ENCODE results near the gene BANP.
"Not testable (repeated sequence)": the region's sequence is repeated elsewhere in the genome, so short reads cannot be mapped to it uniquely, and the experiment has no call there.

Gene BANP

DNA sequence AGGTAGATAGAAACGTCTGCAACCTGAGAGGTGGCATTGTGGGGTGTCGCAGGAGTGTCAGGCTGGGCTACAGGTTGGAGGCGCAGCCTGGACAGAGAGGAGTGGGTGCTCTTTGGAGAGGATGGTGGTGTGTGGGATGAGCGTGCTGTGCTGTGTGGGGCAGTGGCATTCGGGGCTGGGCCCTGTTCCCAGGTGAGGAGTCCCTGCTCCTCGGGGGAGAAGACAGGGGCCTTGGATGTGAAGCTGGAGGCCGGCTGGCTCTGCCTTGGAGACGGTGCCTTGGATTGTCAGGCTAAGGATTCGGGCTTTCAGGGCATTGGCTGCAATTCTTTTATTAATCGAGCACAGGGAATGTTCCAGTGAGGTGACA lies 69.3 kb downstream of the BANP start:
- Histone ChIP-seq H3K4me1 (ENCODE audit: control insufficient read depth, insufficient read depth, low read length) (no peaks in the 10 kb centered on the region), H3K27me3 (ENCODE audit: control insufficient read depth, insufficient read depth, low read length) (no peaks in the 10 kb centered on the region), H3K4me3 (ENCODE audit: low read length) (no peak overlapping the region), H3K27ac (ENCODE audit: low read depth, low read length) (no peak overlapping the region), H3K36me3 (ENCODE audit: control insufficient read depth, insufficient read depth, low read length) (no peaks in the 10 kb centered on the region), H3K9ac (ENCODE audit: low read length) (no peak overlapping the region)

GRCh38 chr16:88021041-88021970 lies 70.1 kb downstream of the BANP start:
- not testable (repeated sequence) for H3K27me3 ChIP-seq (ENCODE audit: control insufficient read depth, insufficient read depth, low read length); H3K9ac ChIP-seq (ENCODE audit: low read length); H3K4me3 ChIP-seq (ENCODE audit: low read length); H3K4me1 ChIP-seq (ENCODE audit: control insufficient read depth, insufficient read depth, low read length); H3K27ac ChIP-seq (ENCODE audit: low read depth, low read length); H3K36me3 ChIP-seq (ENCODE audit: control insufficient read depth, insufficient read depth, low read length)

- no peak overlapping the region for H3K4me3 ChIP-seq (ENCODE audit: low read length)
- no peak overlapping the region for H3K9ac ChIP-seq (ENCODE audit: low read length)
- H3K36me3 ChIP-seq (ENCODE audit: control insufficient read depth, insufficient read depth, low read length) = no peaks in the 10 kb centered on the region
- H3K27me3 ChIP-seq (ENCODE audit: control insufficient read depth, insufficient read depth, low read length) = no peaks in the 10 kb centered on the region
- H3K4me1 ChIP-seq (ENCODE audit: control insufficient read depth, insufficient read depth, low read length) = no peaks in the 10 kb centered on the region
- no peak overlapping the region for H3K27ac ChIP-seq (ENCODE audit: low read depth, low read length)
Measured at GRCh38 chr16:88022076-88023042, 71.1 kb downstream of the BANP start.

DNA sequence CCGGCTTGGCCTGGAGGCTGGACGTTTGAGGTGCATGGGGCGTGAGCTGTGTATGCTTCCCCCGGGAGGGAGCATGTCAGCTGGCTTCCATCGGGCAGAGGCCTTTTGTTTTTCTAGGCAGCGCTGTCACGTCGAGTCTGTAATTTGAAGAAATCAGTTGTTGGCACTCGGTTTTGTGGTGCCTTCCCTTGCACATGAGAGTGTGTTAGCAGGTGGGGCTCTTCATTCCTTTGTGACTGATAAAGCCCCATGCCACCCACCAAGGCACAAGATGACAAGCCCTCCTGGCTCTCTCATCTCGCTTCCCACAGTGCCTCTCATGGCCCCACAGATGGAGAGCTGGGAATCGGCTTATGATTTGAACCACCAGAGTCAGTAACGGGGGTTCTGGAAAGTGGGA lies 72.1 kb downstream of the BANP start:
- Histone ChIP-seq H3K4me1 (ENCODE audit: control insufficient read depth, insufficient read depth, low read length) (no peaks in the 10 kb centered on the region), H3K27ac (ENCODE audit: low read depth, low read length) (no peak overlapping the region), H3K36me3 (ENCODE audit: control insufficient read depth, insufficient read depth, low read length) (no peaks in the 10 kb centered on the region), H3K4me3 (ENCODE audit: low read length) (no peak overlapping the region), H3K9ac (ENCODE audit: low read length) (no peak overlapping the region), H3K27me3 (ENCODE audit: control insufficient read depth, insufficient read depth, low read length) (no peaks in the 10 kb centered on the region)

- H3K27ac ChIP-seq (ENCODE audit: low read depth, low read length) = no peak overlapping the region
- H3K36me3 ChIP-seq (ENCODE audit: control insufficient read depth, insufficient read depth, low read length) = no peaks in the 10 kb centered on the region
- H3K9ac ChIP-seq (ENCODE audit: low read length) = no peak overlapping the region
- no peaks in the 10 kb centered on the region for H3K27me3 ChIP-seq (ENCODE audit: control insufficient read depth, insufficient read depth, low read length)
- H3K4me3 ChIP-seq (ENCODE audit: low read length) = no peak overlapping the region
- H3K4me1 ChIP-seq (ENCODE audit: control insufficient read depth, insufficient read depth, low read length) = no peaks in the 10 kb centered on the region
Measured at GRCh38 chr16:88023786-88024185, 72.6 kb downstream of the BANP start.

GRCh38 chr16:88024491-88025085 lies 73.4 kb downstream of the BANP start:
- not testable (repeated sequence) for H3K9ac ChIP-seq (ENCODE audit: low read length); H3K27ac ChIP-seq (ENCODE audit: low read depth, low read length); H3K4me3 ChIP-seq (ENCODE audit: low read length); H3K4me1 ChIP-seq (ENCODE audit: control insufficient read depth, insufficient read depth, low read length); H3K27me3 ChIP-seq (ENCODE audit: control insufficient read depth, insufficient read depth, low read length); H3K36me3 ChIP-seq (ENCODE audit: control insufficient read depth, insufficient read depth, low read length)

DNA sequence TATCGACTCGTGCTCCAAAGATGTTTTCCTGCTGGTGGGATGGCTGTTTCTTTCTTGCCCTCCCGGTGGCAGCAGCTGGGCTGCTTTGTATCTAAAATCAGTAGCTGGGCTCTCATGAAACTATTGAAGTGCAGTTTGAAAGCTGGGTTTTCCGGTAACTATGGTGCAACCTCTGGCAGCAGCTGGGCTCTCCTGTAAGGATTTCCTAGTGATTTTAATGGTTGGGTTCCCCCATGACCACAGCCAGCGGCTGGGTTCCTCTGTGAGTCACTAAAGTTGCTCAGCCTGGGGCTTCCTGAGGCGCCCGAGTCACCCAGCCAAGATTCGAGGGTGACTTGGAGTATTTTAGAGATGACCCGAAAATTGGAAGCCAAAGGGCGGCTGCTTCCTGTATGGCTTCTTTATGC lies 73.9 kb downstream of the BANP start:
- not testable (repeated sequence) for H3K4me1 ChIP-seq (ENCODE audit: control insufficient read depth, insufficient read depth, low read length); H3K27ac ChIP-seq (ENCODE audit: low read depth, low read length); H3K4me3 ChIP-seq (ENCODE audit: low read length); H3K27me3 ChIP-seq (ENCODE audit: control insufficient read depth, insufficient read depth, low read length); H3K36me3 ChIP-seq (ENCODE audit: control insufficient read depth, insufficient read depth, low read length); H3K9ac ChIP-seq (ENCODE audit: low read length)

GRCh38 chr16:88025828-88026555 lies 74.8 kb downstream of the BANP start:
- not testable (repeated sequence) for H3K4me3 ChIP-seq (ENCODE audit: low read length); H3K27me3 ChIP-seq (ENCODE audit: control insufficient read depth, insufficient read depth, low read length); H3K9ac ChIP-seq (ENCODE audit: low read length); H3K27ac ChIP-seq (ENCODE audit: low read depth, low read length); H3K4me1 ChIP-seq (ENCODE audit: control insufficient read depth, insufficient read depth, low read length); H3K36me3 ChIP-seq (ENCODE audit: control insufficient read depth, insufficient read depth, low read length)

- no peak overlapping the region for H3K4me3 ChIP-seq (ENCODE audit: low read length)
- H3K27me3 ChIP-seq (ENCODE audit: control insufficient read depth, insufficient read depth, low read length) = no peaks in the 10 kb centered on the region
- H3K27ac ChIP-seq (ENCODE audit: low read depth, low read length) = no peak overlapping the region
- H3K4me1 ChIP-seq (ENCODE audit: control insufficient read depth, insufficient read depth, low read length) = no peaks in the 10 kb centered on the region
- H3K36me3 ChIP-seq (ENCODE audit: control insufficient read depth, insufficient read depth, low read length) = no peaks in the 10 kb centered on the region
- H3K9ac ChIP-seq (ENCODE audit: low read length) = no peak overlapping the region
Measured at GRCh38 chr16:88026964-88027938, 76.0 kb downstream of the BANP start.

DNA sequence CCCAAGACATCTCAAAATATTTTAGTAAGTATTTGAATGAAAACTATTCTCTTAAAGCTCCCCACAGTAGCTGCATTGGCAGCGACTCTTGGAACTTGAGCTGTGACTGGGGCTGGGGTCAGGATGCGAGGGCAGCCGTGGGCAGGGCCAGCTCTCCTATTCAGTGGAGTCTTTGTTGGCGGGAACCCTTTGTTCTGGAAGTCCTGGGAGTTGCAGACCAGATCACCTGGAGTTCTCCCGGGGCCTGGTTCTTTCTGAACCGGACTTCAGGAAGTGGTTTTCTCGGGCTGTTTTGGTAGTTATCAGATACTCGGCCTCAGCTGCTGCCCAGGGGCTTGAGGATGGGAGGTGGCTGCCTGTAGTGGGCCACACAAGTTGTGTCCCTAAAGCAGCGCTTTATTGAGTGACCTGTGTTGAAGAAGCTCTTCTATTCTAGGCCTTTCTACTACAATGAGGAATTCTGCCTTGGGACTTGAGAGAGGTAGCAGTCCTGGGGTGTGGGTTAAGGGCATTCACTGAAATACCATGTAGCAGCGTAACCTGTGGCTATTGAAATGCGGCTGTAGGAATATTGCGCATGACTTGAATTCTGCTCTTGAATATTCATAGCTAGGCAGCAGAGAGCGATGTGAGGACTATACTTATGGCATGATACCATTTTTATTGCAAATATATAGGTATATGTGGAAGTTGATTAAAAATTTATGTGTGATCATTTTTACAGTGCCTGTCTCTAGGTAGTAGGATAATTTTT lies 77.1 kb downstream of the BANP start:
- H3K4me3 ChIP-seq (ENCODE audit: low read length); H3K4me1 ChIP-seq (ENCODE audit: control insufficient read depth, insufficient read depth, low read length); H3K27me3 ChIP-seq (ENCODE audit: control insufficient read depth, insufficient read depth, low read length); H3K27ac ChIP-seq (ENCODE audit: low read depth, low read length); H3K9ac ChIP-seq (ENCODE audit: low read length); H3K36me3 ChIP-seq (ENCODE audit: control insufficient read depth, insufficient read depth, low read length): not testable (repeated sequence)

GRCh38 chr16:88030498-88030897 lies 79.3 kb downstream of the BANP start:
- no peaks in the 10 kb centered on the region for H3K27me3 ChIP-seq (ENCODE audit: control insufficient read depth, insufficient read depth, low read length)
- peaks cover 5% of the 10 kb centered on the region for H3K36me3 ChIP-seq (ENCODE audit: control insufficient read depth, insufficient read depth, low read length)
- no peak overlapping the region for H3K27ac ChIP-seq (ENCODE audit: low read depth, low read length)
- H3K4me1 ChIP-seq (ENCODE audit: control insufficient read depth, insufficient read depth, low read length) = no peaks in the 10 kb centered on the region
- H3K9ac ChIP-seq (ENCODE audit: low read length) = no peak overlapping the region
- H3K4me3 ChIP-seq (ENCODE audit: low read length) = no peak overlapping the region

All from rectal smooth muscle tissue (tissue), 1 donor.